Mesothelial cell of epicardium (in vitro differentiated cells): ENCODE results near the gene UHMK1. TPM values are rescaled to one million over a fixed set of nuclear protein-coding genes. Genes with fewer than 3 reads are reported as not detected.

Experiments
- DNase-seq, 2 experiments: peaks; one replicate each; pipeline ENCODE4 v3.0.0; 2021; ENCODE audit warnings: low spot score in 2 of 2; ENCODE audit not compliant: unreplicated experiment in 2 of 2
- H3K27ac Mint-ChIP-seq: 2 replicates; pipeline ENCODE4 v1.8.0; 2021; ENCODE audit warnings: mixed read lengths
- H3K27me3 Mint-ChIP-seq: 2 replicates; pipeline ENCODE4 v1.8.0; 2021; ENCODE audit warnings: low read depth, mixed read lengths
- H3K36me3 Mint-ChIP-seq: 2 replicates; pipeline ENCODE4 v1.8.0; 2021; ENCODE audit warnings: mixed read lengths
- H3K4me1 Mint-ChIP-seq: 2 replicates; pipeline ENCODE4 v1.8.0; 2021; ENCODE audit warnings: mixed read lengths
- H3K4me3 Mint-ChIP-seq: 2 replicates; pipeline ENCODE4 v1.8.0; 2021; ENCODE audit warnings: mild to moderate bottlenecking, moderate library complexity, mixed read lengths
- H3K9me3 Mint-ChIP-seq: 2 replicates; pipeline ENCODE4 v1.8.0; 2021; ENCODE audit warnings: mixed read lengths
- total RNA-seq: library from RNA; stranded (reverse); gene quantifications from 3 replicates; pipeline ENCODE4 v1.2.1, GENCODE V29; 2021
- TF ChIP-seq, protein P1 (sequence below): fragments of 200-600 bp; sonication (generic); IDR thresholded peaks from one replicate; pipeline ENCODE4 v1.5.0; 2021; ENCODE audit warnings: antibody characterized with exemption; ENCODE audit not compliant: unreplicated experiment

The UHMK1 gene
- total RNA-seq, 1 donor from 2014 or later, result 23.6 TPM

DNA sequence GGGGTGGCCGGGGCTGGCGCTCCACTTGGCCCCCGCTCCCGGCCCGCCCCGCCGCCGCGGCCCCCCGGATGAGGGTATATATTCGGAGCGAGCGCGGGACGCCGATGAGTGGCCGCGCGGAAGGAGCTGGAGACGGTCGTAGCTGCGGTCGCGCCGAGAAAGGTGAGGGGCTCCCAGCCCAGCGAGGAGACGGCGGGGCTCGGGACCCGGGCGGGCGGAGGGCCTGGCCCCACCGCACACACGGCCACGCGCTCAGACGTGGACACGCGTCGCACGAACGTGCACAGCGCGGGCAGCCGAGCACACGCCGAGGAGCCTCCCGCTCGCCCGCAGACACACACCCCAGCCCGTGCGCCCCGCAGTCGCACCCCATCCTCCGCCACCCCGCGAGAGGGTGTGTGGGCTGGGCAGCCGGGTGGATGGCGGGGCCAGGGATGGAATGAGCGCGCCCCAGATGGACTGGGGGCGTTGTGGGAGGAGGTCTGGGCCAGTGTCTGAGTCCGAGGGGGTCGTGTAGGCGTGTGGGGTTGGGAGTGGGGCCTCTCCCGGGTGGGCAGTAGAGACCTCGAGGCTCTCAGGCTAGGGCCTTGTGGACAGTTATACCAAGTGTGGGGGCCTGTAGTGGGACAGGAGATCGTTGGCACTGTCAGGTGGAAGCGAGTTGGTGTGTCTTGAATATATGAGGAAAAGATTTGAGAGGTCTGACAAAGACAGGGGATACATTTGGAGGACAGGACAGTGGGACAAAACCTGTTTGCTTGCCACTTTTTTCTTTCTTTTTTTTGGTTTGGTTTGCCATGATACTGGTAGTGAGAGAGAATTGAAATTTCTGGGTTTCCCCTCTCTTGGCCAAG, 64.2 kb downstream of the UHMK1 start, which contains the start of gene UAP1:
UAP1 (plus strand) TSS at position 107 of the 854 bp plus-strand sequence. CDS start 4,347 bp downstream, outside the sequence.
- Mint-ChIP-seq H3K27ac (peak within 1 kb of the TSS; percentile 96), H3K4me1 (peaks cover 21% of the 10 kb centered on the region), H3K4me3 (peak within 1 kb of the TSS; percentile 91), H3K9me3 (no peaks in the 10 kb centered on the region), H3K27me3 (no peaks in the 10 kb centered on the region), H3K36me3 (peaks cover 2% of the 10 kb centered on the region)
- TF ChIP-seq, protein P1, sequence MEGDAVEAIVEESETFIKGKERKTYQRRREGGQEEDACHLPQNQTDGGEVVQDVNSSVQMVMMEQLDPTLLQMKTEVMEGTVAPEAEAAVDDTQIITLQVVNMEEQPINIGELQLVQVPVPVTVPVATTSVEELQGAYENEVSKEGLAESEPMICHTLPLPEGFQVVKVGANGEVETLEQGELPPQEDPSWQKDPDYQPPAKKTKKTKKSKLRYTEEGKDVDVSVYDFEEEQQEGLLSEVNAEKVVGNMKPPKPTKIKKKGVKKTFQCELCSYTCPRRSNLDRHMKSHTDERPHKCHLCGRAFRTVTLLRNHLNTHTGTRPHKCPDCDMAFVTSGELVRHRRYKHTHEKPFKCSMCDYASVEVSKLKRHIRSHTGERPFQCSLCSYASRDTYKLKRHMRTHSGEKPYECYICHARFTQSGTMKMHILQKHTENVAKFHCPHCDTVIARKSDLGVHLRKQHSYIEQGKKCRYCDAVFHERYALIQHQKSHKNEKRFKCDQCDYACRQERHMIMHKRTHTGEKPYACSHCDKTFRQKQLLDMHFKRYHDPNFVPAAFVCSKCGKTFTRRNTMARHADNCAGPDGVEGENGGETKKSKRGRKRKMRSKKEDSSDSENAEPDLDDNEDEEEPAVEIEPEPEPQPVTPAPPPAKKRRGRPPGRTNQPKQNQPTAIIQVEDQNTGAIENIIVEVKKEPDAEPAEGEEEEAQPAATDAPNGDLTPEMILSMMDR, result no peak
- DNase-seq, result peak in 1 of 2 experiments; percentile 25

DNA sequence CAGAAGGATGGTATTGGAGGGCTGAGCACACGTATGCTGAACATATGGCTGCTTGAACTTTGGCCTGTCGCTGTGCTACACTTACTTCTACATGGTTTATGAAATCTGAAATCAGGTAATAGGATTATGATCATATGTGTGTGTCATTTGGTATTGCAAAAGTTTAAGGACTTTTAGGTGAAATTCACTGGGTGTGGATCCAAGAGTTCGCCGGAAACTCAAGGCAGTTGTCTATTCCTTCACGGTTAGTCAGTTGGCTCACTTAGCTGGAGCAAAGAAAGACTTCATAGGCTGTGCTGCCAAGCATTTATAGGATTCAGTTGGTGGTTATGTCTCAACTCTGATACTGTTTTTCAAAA, 64.8 kb downstream of the UHMK1 start:
- Mint-ChIP-seq H3K36me3 (peaks cover 5% of the 10 kb centered on the region), H3K9me3 (no peaks in the 10 kb centered on the region), H3K27ac (peak overlapping the region; percentile 70), H3K27me3 (no peaks in the 10 kb centered on the region), H3K4me1 (peaks cover 21% of the 10 kb centered on the region), H3K4me3 (peak overlapping the region; percentile 76)
- DNase-seq, result no peak
- TF ChIP-seq, protein P1, result no peak

DNA sequence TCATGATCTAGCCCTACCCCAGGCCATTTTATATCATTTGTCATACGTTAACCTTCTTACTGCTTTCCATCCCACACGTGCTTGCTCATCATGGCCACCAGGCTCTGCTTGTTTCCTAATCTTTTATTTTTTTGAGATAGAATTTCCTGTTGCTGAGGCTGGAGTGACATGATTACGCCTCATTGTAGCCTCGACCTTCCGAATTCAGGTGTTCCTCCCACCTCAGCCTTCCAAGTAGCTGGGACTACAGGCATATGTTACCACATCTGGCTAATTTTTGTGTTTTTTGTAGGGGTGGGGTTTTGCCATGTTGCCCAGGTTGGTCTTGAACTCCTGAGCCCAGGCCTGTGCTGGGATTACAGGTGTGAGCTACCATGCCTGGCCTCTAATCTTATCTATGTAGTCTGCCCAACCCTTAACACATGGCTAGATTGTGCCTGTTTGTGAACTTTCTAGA, 67.2 kb downstream of the UHMK1 start:
- H3K4me1 Mint-ChIP-seq, result peaks cover 21% of the 10 kb centered on the region
- no peak overlapping the region for H3K27ac Mint-ChIP-seq
- no peaks in the 10 kb centered on the region for H3K27me3 Mint-ChIP-seq
- no peaks in the 10 kb centered on the region for H3K9me3 Mint-ChIP-seq
- H3K4me3 Mint-ChIP-seq, result no peak overlapping the region
- peaks cover 11% of the 10 kb centered on the region for H3K36me3 Mint-ChIP-seq
- no peak for DNase-seq
- TF ChIP-seq, protein P1, result no peak

DNA sequence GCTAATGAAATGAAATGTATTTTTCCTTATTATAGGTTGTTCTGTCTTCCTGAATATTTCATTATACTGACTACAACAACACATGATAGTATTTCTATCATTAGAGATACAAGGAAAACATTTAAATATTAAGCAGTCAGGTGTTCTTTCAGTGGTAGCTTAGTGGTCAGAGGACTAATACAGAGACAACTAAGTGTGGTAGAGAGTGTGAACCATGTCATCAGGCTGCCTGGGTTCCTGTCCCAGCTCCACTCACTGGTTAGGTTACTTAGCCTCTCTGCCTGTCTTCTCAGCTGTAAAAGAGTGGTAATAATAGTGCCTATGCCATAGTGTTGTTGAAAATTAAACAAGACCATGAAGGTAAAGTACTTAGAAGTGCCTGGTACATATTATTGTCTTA, 67.8 kb downstream of the UHMK1 start:
- Mint-ChIP-seq H3K27me3 (no peaks in the 10 kb centered on the region), H3K36me3 (peaks cover 11% of the 10 kb centered on the region), H3K9me3 (no peaks in the 10 kb centered on the region), H3K27ac (no peak overlapping the region), H3K4me3 (no peak overlapping the region), H3K4me1 (peaks cover 21% of the 10 kb centered on the region)
- no peak for DNase-seq
- TF ChIP-seq, protein P1, result no peak

DNA sequence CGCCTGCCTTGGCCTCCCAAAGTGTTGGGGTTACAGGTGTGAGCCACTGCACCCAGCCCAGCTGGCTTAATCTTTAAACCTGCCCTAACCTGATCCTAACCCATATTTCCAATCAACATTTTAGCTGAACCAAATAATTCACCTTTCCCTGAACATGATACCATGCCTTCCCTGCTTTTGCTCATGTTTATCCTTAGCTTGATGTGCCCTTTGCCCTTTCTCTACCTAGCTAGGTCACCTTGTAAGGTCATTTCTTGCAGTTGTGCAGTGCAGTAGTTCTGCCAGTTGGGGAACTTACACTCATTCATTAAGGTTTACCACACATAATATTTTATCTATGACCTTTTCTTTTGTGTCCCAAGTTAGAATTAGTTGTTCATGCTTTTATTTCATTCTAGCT, 69.3 kb downstream of the UHMK1 start:
- no peak overlapping the region for H3K4me3 Mint-ChIP-seq
- TF ChIP-seq, protein P1, result no peak
- no peak overlapping the region for H3K27ac Mint-ChIP-seq
- H3K9me3 Mint-ChIP-seq, result no peaks in the 10 kb centered on the region
- peaks cover 15% of the 10 kb centered on the region for H3K4me1 Mint-ChIP-seq
- DNase-seq, result no peak
- peaks cover 11% of the 10 kb centered on the region for H3K36me3 Mint-ChIP-seq
- H3K27me3 Mint-ChIP-seq, result no peaks in the 10 kb centered on the region
